Measurements from ENCODE around the gene ITGB1BP1.

ITGB1BP1 gene

DNA sequence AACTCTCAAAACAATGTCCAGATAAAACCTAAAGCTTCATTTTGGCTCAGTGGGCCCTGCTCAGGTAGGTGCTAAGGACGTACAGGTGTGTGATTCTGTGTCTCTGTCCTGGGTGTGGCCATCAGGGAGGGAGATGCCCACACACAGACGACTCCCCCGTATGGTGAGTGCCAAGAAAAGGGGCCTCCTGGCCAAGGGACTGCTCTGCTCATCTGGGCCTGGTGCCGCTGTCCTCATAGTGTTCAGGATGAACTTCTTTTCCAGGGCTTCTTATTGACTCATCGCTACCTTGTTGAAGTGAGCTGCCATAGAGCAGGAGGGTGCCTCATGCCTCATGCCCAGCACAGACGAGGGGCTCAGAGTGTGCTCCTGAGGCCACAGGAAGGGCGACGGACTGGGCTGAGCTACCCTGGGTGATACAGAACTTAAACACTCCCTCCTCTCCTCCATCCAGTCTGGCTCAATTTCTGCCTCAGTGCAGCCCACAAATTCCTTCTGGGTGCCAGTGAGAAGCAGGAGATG lies 57.8 kb downstream of the ITGB1BP1 start:
- Histone ChIP-seq H3K4me3 (ENCODE audit: low read length) (no peak overlapping the region), H4K20me1 (ENCODE audit: insufficient read depth, low read length) (no peaks in the 10 kb centered on the region), H3F3A (ENCODE audit: insufficient read depth, low read length) (no peaks in the 10 kb centered on the region), H3K4me2 (ENCODE audit: low read depth, low read length) (no peak overlapping the region), H3K27ac (ENCODE audit: low read length) (no peak overlapping the region), H3K9ac (ENCODE audit: low read length) (no peak overlapping the region), H3K9me2 (replicated peaks; ENCODE audit: insufficient read depth, low read length) (no peaks in the 10 kb centered on the region), H2AFZ (ENCODE audit: low read length) (no peak overlapping the region), H3K9me3 (replicated peaks; ENCODE audit: insufficient read depth, low read length) (no peaks in the 10 kb centered on the region), H3K36me3 (replicated peaks; ENCODE audit: insufficient read depth, low read length) (0 out of 2 replicates have a peak, but pooled peaks cover 2% of the 10 kb centered on the region), H3K79me2 (ENCODE audit: low read length) (no peaks in the 10 kb centered on the region), H3K4me1 (ENCODE audit: low read length) (no peaks in the 10 kb centered on the region), H3K27me3 (replicated peaks; ENCODE audit: insufficient read depth, low read length) (no peaks in the 10 kb centered on the region)
- DNase-seq = no peak
- TF ChIP-seq, protein P1, sequence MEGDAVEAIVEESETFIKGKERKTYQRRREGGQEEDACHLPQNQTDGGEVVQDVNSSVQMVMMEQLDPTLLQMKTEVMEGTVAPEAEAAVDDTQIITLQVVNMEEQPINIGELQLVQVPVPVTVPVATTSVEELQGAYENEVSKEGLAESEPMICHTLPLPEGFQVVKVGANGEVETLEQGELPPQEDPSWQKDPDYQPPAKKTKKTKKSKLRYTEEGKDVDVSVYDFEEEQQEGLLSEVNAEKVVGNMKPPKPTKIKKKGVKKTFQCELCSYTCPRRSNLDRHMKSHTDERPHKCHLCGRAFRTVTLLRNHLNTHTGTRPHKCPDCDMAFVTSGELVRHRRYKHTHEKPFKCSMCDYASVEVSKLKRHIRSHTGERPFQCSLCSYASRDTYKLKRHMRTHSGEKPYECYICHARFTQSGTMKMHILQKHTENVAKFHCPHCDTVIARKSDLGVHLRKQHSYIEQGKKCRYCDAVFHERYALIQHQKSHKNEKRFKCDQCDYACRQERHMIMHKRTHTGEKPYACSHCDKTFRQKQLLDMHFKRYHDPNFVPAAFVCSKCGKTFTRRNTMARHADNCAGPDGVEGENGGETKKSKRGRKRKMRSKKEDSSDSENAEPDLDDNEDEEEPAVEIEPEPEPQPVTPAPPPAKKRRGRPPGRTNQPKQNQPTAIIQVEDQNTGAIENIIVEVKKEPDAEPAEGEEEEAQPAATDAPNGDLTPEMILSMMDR (IDR thresholded peaks at IDR 0.05; ENCODE audit: low read length) = no peak
- TF ChIP-seq EZH2 (optimal IDR thresholded peaks at IDR 0.05; ENCODE audit: low read depth, low read length) (no peak), EZH2phosphoT487 (IDR thresholded peaks at IDR 0.05; ENCODE audit: low read length) (no peak)

DNA sequence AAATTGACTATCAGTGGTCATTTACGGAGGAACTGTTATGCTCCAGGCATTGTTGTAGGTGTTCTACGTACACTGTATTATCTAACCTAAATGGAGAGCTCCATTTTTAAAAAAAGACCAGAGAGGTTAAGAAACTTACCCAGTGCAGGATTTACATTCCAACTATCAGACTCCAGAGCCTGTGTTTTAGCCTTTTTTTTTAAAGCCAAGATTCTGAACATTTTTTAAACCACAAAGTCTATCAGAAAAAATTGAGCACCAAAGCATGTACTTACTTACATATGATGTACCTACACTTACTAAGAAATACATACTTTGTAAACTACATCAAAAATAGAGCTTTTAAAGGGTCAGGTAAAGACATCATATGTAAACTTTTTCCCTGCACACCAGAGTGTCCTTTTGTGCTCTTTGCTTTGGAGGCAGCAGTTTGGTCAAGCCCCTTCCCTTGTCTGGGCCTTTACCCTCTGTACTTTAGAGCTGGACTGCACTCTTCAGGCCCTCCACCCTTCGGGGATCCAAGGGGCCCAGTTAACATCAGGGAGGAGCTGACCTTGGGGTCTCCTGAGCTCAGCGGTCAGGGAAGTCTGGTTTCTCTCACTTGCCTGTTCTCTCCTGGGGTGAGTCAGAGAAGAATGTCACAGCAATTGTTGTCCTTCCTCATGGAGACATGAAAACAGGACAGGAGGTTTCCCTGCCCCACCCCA lies 58.4 kb downstream of the ITGB1BP1 start:
- no peaks in the 10 kb centered on the region for H4K20me1 ChIP-seq (ENCODE audit: insufficient read depth, low read length)
- no peaks in the 10 kb centered on the region for H3K9me3 ChIP-seq (replicated peaks; ENCODE audit: insufficient read depth, low read length)
- no peaks in the 10 kb centered on the region for H3K4me1 ChIP-seq (ENCODE audit: low read length)
- no peak overlapping the region for H3K27ac ChIP-seq (ENCODE audit: low read length)
- 0 out of 2 replicates have a peak, but pooled peaks cover 2% of the 10 kb centered on the region for H3K36me3 ChIP-seq (replicated peaks; ENCODE audit: insufficient read depth, low read length)
- DNase-seq = no peak
- TF ChIP-seq EZH2phosphoT487 (IDR thresholded peaks at IDR 0.05; ENCODE audit: low read length) (no peak), EZH2 (optimal IDR thresholded peaks at IDR 0.05; ENCODE audit: low read depth, low read length) (no peak)
- TF ChIP-seq, protein P1 (IDR thresholded peaks at IDR 0.05; ENCODE audit: low read length) = no peak
- no peak overlapping the region for H3K9ac ChIP-seq (ENCODE audit: low read length)
- H3K4me2 ChIP-seq (ENCODE audit: low read depth, low read length) = no peak overlapping the region
- H3K9me2 ChIP-seq (replicated peaks; ENCODE audit: insufficient read depth, low read length) = no peaks in the 10 kb centered on the region
- H3K79me2 ChIP-seq (ENCODE audit: low read length) = no peaks in the 10 kb centered on the region
- H3F3A ChIP-seq (ENCODE audit: insufficient read depth, low read length) = no peaks in the 10 kb centered on the region
- no peaks in the 10 kb centered on the region for H3K27me3 ChIP-seq (replicated peaks; ENCODE audit: insufficient read depth, low read length)
- H2AFZ ChIP-seq (ENCODE audit: low read length) = no peak overlapping the region
- H3K4me3 ChIP-seq (ENCODE audit: low read length) = no peak overlapping the region

DNA sequence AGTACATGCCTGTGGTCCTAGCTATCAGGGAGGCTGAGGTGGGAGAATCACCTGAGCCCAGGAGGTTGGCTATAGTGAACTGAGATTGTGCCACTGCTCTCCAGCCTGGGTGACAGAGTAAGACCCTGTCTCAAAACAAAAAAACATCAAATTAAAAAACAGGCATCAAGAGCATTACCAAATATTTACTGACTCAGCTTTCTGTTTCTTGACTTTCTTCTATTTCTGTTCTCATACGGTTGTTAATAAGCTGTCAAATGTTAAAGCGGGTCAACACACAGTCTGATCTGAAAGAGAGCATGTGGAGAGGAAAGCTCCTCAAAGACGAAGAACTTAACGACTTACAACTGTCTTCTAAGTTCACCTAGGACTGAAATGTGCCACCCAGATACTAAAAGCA lies 59.0 kb downstream of the ITGB1BP1 start:
- H3K4me3 ChIP-seq (ENCODE audit: low read length) = no peak overlapping the region
- no peaks in the 10 kb centered on the region for H3K9me2 ChIP-seq (replicated peaks; ENCODE audit: insufficient read depth, low read length)
- no peak for TF ChIP-seq EZH2 (optimal IDR thresholded peaks at IDR 0.05; ENCODE audit: low read depth, low read length)
- TF ChIP-seq, protein P1 (IDR thresholded peaks at IDR 0.05; ENCODE audit: low read length) = no peak
- no peak for TF ChIP-seq EZH2phosphoT487 (IDR thresholded peaks at IDR 0.05; ENCODE audit: low read length)
- H3K79me2 ChIP-seq (ENCODE audit: low read length) = no peaks in the 10 kb centered on the region
- no peak overlapping the region for H3K27ac ChIP-seq (ENCODE audit: low read length)
- H3K27me3 ChIP-seq (replicated peaks; ENCODE audit: insufficient read depth, low read length) = no peaks in the 10 kb centered on the region
- no peaks in the 10 kb centered on the region for H4K20me1 ChIP-seq (ENCODE audit: insufficient read depth, low read length)
- no peaks in the 10 kb centered on the region for H3K4me1 ChIP-seq (ENCODE audit: low read length)
- no peak for DNase-seq
- H3F3A ChIP-seq (ENCODE audit: insufficient read depth, low read length) = no peaks in the 10 kb centered on the region
- H3K4me2 ChIP-seq (ENCODE audit: low read depth, low read length) = no peak overlapping the region
- no peak overlapping the region for H3K9ac ChIP-seq (ENCODE audit: low read length)
- H3K9me3 ChIP-seq (replicated peaks; ENCODE audit: insufficient read depth, low read length) = no peaks in the 10 kb centered on the region
- H3K36me3 ChIP-seq (replicated peaks; ENCODE audit: insufficient read depth, low read length) = 0 out of 2 replicates have a peak, but pooled peaks cover 2% of the 10 kb centered on the region
- no peak overlapping the region for H2AFZ ChIP-seq (ENCODE audit: low read length)

Data from MM.1S (cell line).